GM12801 (cell line): ENCODE results near the gene UTS2B.

Source experiments
- CTCF ChIP-seq: IDR thresholded peaks from one replicate; pipeline ENCODE4 v1.5.1; 2011; ENCODE audit warnings: control low read depth; ENCODE audit not compliant: insufficient read length; ENCODE audit errors: extremely low read depth

UTS2B gene

GRCh38 chr3:191333298-191333880 lies 3.1 kb upstream of the UTS2B start:
- TF ChIP-seq CTCF: no peak

GRCh38 chr3:191331388-191331787 lies 1.1 kb upstream of the UTS2B start:
- TF ChIP-seq CTCF: no peak

GRCh38 chr3:191330530-191331048 lies 263 bp upstream of the UTS2B start:
- no peak for TF ChIP-seq CTCF

GRCh38 chr3:191328962-191329653 lies 1.2 kb downstream of the UTS2B start, which contains the start of gene CCDC50:
Gene CCDC50, plus strand, starts transcription at chr3:191329394. Its CDS starts 281 bp downstream, at chr3:191329675.
- TF ChIP-seq CTCF: no peak

- TF ChIP-seq CTCF: no peak
These were observed 1.9 kb downstream of the UTS2B start for GRCh38 chr3:191328383-191328961.

- no peak for TF ChIP-seq CTCF
These were observed 2.8 kb downstream of the UTS2B start for GRCh38 chr3:191327526-191327925.

GRCh38 chr3:191324936-191325335 lies 5.4 kb downstream of the UTS2B start:
- TF ChIP-seq CTCF: no peak
